ENCODE measurements around the gene TTC39B.

- TF ChIP-seq CTCF (IDR thresholded peaks at IDR 0.05) (no peak), POLR2A (IDR thresholded peaks at IDR 0.05) (no peak)
Observed at GRCh38 chr9:15306068-15306756, 804 bp downstream of the TTC39B start.
